ENCODE data around the gene PLN. TPM values are rescaled to one million over a fixed set of nuclear protein-coding genes. Genes with fewer than 3 reads are reported as not detected.

Gene PLN
- total RNA-seq (2014; rRNA removed; shearing (Covaris generic)) = not detected in 2 replicates
- not detected in 2 replicates for polyA plus RNA-seq (2014; cell fraction: nucleus; rRNA removed)

DNA sequence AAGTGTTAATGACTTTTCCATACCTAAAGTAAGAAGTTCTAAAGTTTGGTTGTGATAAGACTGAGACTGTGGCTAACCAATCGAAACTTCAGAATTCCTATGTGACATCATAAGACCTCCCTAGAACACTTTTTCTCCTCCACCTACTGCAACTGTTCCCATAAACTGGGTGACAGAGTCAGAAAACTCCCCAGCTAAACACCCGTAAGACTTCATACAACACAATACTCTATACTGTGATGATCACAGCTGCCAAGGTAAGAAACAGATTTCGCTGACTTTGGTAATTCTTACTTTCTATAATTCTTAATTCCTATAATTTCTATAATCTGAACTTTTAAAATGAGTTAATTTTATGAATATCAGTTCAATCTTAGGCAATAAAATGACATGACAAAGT is at the start of gene PLN:
PLN (plus strand) TSS at position 161 of the 400 bp plus-strand sequence. CDS start 10,626 bp downstream, outside the sequence.
- DNase-seq (ENCODE audit: extremely low read depth, low read depth) = no peak

DNA sequence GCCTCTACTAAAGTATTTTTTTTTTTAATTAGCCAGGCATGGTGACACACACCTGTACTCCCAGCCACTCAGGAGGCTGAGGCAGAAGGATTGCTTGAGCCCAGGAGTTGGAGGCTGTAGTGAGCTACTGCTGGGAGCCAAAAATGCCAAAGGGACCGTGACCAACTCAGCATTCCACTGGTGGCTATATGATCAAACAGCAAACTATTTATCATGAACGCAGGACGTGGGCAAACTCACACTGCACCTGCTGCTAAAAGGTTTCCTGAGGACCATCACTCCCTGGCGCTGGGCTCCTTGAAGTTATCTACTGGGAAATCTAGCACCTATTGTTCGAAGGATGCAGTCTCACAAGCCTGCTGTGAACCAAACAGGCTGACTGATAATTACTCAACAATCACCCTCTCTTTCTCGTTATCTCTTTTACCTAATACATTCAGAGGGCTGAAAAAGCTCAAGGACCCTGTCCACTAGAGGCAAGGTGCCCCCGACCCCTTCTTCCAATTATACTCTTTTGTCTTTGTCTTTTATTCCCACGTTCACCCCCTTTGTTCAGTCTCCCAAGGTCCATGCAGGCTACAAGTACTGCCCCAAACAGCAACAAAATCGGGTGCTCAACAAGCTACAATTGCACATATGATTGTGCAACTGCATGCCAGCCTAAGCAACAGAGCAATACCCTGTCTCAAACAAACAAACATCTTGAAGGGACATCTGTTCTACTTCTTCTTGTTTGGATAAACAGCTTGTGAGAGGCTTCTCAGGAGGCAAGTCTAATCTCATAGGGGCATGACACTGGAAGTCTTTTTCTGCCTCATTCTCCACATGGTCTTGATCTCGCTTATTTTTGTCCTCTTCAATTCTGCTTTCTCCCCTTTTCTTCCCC is 47.7 kb upstream of the PLN start:
- DNase-seq (ENCODE audit: extremely low read depth, low read depth) = no peak

- no peak for DNase-seq (ENCODE audit: extremely low read depth, low read depth)
These were observed 47.0 kb upstream of the PLN start for GRCh38 chr6:118501099-118501498.

DNA sequence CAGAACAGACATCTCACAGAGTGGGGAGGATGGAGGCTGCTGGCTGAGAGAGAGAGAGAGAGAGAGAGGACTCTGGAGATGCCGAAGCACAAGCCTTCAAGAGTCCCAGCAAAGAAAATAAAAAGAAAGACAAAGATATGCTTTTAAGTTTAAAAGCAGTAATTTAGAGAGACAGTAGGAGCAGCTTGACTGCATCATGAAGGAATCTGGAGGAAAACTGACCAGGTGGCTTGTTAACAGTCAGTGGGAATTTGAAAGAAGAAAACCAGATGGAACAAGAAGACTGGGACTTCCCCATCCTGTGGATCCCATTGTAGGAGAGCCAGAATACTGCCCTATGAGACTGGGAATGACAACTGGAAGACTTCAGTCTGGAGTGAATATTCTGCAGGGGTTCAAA is 46.3 kb upstream of the PLN start:
- no peak for DNase-seq (ENCODE audit: extremely low read depth, low read depth)

DNA sequence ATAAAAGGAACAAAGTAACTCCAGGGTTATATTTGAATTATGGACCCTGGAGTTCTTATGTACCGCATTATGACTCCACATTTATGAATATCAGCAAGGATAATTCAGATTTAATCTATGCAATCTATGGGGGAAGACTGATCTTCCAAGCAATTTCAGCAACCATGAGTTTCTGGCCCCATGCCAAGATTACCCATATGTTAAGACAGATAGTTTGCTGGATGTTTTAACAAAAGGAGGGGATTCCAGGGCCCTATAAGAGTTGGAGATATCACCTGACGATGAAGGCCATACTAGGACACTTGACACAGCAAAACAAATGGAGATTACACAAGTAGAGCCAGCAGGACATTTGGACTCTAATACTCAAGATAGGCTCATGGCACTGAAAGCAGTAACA is 45.9 kb upstream of the PLN start:
- no peak for DNase-seq (ENCODE audit: extremely low read depth, low read depth)

GRCh38 chr6:118504611-118505010 is 43.5 kb upstream of the PLN start:
- DNase-seq (ENCODE audit: extremely low read depth, low read depth) = no peak

DNA sequence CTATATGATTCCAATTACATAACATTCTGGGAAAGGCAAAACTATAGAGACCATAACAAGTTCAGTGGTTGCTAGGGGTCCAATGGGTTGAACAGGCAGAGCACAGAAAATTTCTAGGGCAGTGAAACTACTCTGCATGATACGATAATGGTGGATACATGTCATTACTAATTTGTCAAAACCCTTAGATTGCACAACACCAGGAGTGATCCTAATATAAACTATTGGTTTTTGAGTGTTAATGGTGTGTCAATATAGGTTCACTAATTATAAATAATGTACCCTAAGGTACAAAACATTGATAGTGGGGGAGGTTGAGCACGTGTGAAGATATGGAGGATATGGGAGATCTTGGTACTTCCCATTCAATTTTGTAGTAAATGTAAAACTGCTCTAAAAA is 42.4 kb upstream of the PLN start:
- no peak for DNase-seq (ENCODE audit: extremely low read depth, low read depth)

DNA sequence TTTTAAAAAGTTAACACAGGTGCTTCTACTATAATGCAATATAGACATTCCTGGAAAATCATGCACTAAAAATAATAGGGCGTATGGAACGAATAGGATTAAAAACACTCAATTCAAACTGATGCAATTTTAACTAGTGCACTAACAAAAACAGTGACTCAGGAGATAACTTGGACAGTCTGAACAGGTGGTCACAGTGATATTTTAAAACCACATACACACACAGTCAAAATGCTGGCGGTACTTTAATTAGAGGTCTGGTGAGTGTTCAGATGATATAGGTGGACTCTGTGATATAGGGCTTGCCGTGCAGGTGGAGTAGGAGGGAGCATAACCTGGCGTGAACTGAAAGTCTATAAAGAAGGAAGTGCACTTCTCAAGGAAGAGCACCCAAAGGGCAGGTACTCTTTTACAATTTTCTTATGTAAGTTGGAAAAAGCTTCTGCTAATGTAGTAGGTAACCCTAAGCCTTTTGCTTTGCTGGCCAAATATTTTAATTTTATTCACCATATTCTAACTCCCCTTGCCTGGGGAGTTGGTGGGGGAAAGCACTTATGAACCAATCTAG is 41.9 kb upstream of the PLN start:
- DNase-seq (ENCODE audit: extremely low read depth, low read depth) = no peak

DNA sequence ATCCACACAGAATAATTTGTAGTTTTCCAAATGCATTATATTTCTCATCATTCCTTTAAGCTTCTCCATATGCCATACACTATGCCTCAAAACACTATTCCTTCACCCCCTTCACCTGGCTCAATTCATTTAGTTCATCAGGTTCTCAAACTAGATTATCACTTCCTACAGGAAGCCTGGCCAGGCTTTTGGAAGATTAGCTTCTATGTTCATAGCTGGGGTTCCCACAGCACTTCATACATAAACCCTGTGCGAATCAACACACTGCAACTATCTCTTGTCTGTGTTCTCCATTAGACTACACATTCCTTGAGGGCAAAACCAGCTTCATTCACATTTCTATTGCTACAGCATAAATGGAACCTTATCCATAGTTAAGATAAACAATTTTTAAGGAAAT is 40.5 kb upstream of the PLN start:
- DNase-seq (ENCODE audit: extremely low read depth, low read depth) = no peak

- DNase-seq (ENCODE audit: extremely low read depth, low read depth) = peak; percentile 5
These were observed 39.0 kb upstream of the PLN start for GRCh38 chr6:118509009-118509617.

- DNase-seq (ENCODE audit: extremely low read depth, low read depth) = no peak
These were observed 36.0 kb upstream of the PLN start for GRCh38 chr6:118511930-118512715.

DNA sequence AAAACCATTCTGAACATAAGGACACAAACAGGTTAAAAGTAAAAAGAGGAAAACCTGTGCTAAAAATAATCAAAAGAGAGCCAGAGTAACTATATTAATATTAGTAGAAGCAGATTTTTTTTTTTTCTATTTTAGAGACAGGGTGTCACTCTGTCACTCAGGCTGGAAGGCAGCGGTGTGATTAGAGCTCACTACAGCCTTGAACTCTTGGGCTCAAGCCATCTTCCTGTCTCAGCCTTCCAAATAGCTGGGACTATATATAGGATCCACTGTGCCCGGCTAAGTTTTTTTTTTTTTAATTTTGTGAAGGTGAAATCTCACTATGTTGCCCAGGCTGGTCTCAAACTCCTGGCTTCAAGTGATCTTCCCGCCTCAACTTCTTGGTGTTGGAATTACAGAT is 33.4 kb upstream of the PLN start:
- DNase-seq (ENCODE audit: extremely low read depth, low read depth) = no peak

DNA sequence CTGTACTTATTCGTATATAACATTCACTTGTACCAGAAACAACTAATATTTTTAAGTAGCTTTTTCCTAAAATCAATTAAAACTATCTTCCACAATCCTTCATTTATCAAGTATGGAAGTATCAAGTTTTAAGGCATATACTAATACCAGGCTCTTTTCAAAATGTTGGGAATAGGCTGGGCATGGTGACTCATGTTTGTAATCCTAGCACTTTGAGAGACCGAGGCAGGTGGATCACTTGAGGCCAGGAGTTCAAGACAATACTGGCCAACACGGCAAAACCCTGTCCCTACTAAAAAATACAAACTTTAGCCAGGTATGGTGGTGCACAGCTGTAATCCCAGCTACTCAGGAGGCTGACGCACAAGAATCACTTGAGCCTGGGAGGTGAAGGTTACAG is 25.7 kb upstream of the PLN start:
- DNase-seq (ENCODE audit: extremely low read depth, low read depth) = no peak

- no peak for DNase-seq (ENCODE audit: extremely low read depth, low read depth)
These were observed 24.9 kb upstream of the PLN start for GRCh38 chr6:118523216-118523615.

GRCh38 chr6:118524686-118525085 is 23.4 kb upstream of the PLN start:
- no peak for DNase-seq (ENCODE audit: extremely low read depth, low read depth)

DNA sequence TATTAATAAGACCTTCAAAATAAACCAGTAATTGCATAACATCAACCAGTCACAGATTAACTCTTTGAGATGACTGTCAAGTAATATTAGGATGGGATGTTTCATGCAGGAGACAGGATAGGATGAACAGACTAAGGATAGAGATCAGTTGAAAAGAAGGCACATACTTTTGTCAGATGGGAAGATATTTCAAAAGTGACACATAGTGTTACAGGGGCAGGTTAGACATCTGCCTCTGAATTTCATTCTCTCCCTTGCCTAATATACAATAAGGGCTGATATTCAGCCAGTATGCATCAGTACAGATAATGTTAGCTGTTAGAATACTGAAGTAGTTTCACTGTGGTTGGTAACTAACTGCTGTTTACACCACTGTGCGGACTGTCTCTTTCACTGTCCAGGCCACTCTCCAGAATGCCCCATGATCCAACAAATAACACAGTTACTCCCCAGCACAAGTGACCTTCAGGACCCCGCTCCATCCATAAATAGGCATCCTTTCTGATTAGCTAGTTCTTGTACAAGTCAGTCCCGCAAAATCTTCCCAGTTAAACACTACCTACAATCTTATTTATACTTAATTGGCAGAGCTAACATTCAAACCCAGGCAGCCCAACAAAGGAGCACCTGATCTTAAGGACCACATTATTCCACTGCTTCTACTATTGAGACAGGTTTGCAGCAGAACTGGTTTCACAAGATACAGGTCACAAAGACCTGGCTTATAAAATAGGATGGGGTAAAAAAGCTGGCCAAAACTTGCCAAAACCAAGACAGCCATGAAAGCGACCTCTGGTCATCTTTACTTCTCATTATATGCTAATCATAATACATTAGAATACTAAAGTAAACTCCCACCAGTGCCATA is 21.9 kb upstream of the PLN start:
- no peak for DNase-seq (ENCODE audit: extremely low read depth, low read depth)

- no peak for DNase-seq (ENCODE audit: extremely low read depth, low read depth)
These were observed 20.0 kb upstream of the PLN start for GRCh38 chr6:118528129-118528528.

GRCh38 chr6:118529756-118530155 is 18.3 kb upstream of the PLN start:
- DNase-seq (ENCODE audit: extremely low read depth, low read depth) = no peak

- no peak for DNase-seq (ENCODE audit: extremely low read depth, low read depth)
These were observed 17.2 kb upstream of the PLN start for GRCh38 chr6:118530942-118531341.

All from NCI-H460 (cell line).